Measurements from ENCODE around the gene ODF2L. TPM values are rescaled to one million over a fixed set of nuclear protein-coding genes. Genes with fewer than 3 reads are reported as not detected.

ODF2L gene, protein sequence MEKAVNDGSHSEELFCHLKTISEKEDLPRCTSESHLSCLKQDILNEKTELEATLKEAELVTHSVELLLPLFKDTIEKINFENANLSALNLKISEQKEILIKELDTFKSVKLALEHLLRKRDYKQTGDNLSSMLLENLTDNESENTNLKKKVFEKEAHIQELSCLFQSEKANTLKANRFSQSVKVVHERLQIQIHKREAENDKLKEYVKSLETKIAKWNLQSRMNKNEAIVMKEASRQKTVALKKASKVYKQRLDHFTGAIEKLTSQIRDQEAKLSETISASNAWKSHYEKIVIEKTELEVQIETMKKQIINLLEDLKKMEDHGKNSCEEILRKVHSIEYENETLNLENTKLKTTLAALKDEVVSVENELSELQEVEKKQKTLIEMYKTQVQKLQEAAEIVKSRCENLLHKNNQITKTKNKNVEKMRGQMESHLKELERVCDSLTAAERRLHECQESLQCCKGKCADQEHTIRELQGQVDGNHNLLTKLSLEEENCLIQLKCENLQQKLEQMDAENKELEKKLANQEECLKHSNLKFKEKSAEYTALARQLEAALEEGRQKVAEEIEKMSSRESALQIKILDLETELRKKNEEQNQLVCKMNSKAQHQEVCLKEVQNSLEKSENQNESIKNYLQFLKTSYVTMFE
- total RNA-seq: 10 to 100 TPM in 3 of 4 donors, 1 to 10 TPM in 1; 9.9 to 17.1 (median 12.4) TPM
- polyA plus RNA-seq: 12.8 TPM
- long read RNA-seq, donor 1, partial matches to known transcripts: 2 of 9 reads
- long read RNA-seq, donor 1, other reads (novel, unspliced or antisense): 4 of 9 reads
- long read RNA-seq, donor 2, partial matches to known transcripts: 0 of 2 reads
- long read RNA-seq, donor 2, other reads (novel, unspliced or antisense): 0 of 2 reads
- long read RNA-seq, donor 3, partial matches to known transcripts: 13 of 18 reads
- long read RNA-seq, donor 3, other reads (novel, unspliced or antisense): 1 of 18 reads
- long read RNA-seq, donor 4, partial matches to known transcripts: 2 of 8 reads
- long read RNA-seq, donor 4, other reads (novel, unspliced or antisense): 5 of 8 reads

DNA sequence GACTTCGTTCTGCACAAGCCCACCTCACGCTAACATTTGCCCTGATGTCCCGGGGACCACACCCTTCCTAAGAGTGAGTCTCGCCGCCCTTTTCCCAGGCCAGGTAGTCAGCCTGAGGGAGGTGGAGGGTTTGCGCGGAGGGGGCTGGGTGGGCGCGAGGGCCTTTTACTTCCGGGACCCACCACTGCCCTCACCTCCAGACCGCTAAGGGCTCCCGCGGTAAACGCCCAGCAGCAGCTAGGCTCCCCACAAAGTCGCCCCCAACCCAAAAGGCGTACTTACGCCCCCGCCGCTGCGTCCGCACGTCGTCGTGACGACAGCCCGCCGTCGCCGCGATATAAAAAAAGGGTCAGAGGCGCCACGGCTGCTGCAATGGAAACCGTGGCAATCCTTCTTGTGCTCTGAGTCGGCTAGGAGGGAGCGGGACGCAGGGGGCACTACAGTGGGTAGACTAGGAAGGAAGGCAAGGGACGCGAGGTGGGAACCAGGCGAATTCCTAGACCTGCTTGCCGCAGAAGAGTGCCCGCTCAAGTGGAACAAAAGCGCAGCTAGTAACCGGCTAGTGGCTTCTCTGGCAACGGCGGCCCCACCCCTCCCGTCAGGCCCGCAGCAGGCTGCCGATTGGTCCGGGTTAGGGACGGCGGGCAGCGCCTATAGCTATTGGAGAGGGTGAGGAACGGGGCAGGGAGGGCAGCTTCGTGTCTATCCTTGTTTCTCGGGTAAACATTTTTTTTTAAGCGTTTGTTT is at the start of gene ODF2L:
TSS of gene ODF2L (minus strand) at position 573 of the 747 bp plus-strand sequence. CDS start 9,296 bp downstream, outside the sequence.
- ATAC-seq: peak; percentile 100
- intact Hi-C loops (cut with DNase I): no loop called here

DNA sequence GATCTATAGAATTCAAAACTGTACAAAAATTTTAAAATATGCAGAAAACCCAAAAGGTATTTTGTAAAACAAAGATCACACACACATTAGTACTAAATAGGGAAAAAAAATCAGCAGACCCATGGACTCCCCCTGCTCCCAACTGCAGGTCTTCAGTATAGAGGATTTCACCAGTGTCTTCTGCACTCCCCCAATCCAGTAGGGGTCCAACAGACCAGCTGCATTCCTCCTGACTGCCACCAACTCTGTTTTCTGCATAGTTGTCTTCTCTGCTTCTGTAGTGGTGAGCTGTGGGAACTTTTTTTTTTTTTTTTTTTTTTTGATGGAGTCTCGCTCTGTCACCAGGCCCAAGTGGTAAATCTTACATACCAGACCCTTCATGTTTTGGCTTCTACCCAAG is 49.8 kb upstream of the ODF2L start:
- H3K4me1 ChIP-seq (ENCODE audit: control insufficient read depth, insufficient read depth, low read length): no peaks in the 10 kb centered on the region
- H3K9me3 ChIP-seq (ENCODE audit: control insufficient read depth, low read length): no peaks in the 10 kb centered on the region
- no peak overlapping the region for H3K4me3 ChIP-seq (ENCODE audit: low read length)
- intact Hi-C loops (cut with DNase I): no loop called here
- DNase-seq (no peak), ATAC-seq (no peak)
- 74% methylated on average over 1 of the region's 1 CpG for WGBS
- H3K27ac ChIP-seq (ENCODE audit: low read length): no peak overlapping the region
- no peaks in the 10 kb centered on the region for H3K27me3 ChIP-seq (ENCODE audit: control insufficient read depth, insufficient read depth)

More for the DNA sequence above, at the start of gene ODF2L:
- Histone ChIP-seq H3K4me1 (ENCODE audit: control insufficient read depth, insufficient read depth, low read length) (no peaks in the 10 kb centered on the region), H3K27me3 (ENCODE audit: control insufficient read depth, insufficient read depth) (no peaks in the 10 kb centered on the region), H3K27ac (ENCODE audit: low read length) (peak within 1 kb of the TSS; percentile 75), H3K4me3 (ENCODE audit: low read length) (peak within 1 kb of the TSS; percentile 72), H3K9me3 (ENCODE audit: control insufficient read depth, low read length) (no peaks in the 10 kb centered on the region)
- peak; percentile 90 to 97 (median 95) for DNase-seq
- under 1% methylated on average over 56 of the region's 56 CpGs for WGBS

DNA sequence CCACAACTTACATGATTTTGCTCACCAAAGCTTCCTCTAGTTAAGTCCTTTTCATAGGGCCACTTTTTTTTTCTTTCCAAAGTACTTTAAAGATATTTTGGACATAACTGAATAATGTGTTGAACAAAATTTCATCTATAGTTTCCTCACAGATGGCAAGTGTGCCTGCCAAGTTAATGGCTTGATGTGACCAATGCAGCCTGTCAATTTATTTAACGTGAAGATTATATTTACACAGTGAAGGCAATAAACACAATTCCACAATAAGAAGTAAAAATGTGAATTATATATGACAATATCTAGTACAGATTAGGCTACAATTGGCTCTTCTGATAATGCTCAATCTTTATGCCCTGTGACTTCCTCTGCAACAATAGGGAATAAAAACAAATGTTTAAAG is 45.9 kb upstream of the ODF2L start:
- Histone ChIP-seq H3K9me3 (ENCODE audit: control insufficient read depth, low read length) (no peaks in the 10 kb centered on the region), H3K27me3 (ENCODE audit: control insufficient read depth, insufficient read depth) (no peaks in the 10 kb centered on the region), H3K4me1 (ENCODE audit: control insufficient read depth, insufficient read depth, low read length) (no peaks in the 10 kb centered on the region), H3K27ac (ENCODE audit: low read length) (no peak overlapping the region), H3K4me3 (ENCODE audit: low read length) (no peak overlapping the region)
- DNase-seq (no peak), ATAC-seq (no peak)
- 68% methylated on average over 1 of the region's 1 CpG for WGBS
- intact Hi-C loops (cut with DNase I): no loop called here

DNA sequence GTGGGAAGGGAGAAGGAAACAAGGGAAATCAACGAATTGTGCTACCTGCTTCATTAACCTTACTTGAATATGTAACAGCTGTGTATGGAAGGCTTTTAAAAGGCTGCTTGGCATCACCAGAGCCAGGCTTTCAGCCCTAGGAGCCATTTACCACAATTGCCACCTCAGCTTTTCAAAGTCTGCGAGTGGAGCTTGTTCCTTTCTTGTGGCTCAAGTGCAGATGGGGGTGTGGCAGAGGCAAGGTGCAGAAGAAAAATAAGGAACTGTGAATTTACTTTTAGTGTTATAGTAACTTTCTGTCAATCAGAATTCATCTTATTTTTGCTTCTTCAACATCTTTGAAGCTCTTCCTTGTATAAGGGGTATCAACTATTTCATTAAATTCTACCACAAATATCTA is 45.5 kb upstream of the ODF2L start:
- ATAC-seq (no peak), DNase-seq (no peak)
- Histone ChIP-seq H3K9me3 (ENCODE audit: control insufficient read depth, low read length) (no peaks in the 10 kb centered on the region), H3K4me1 (ENCODE audit: control insufficient read depth, insufficient read depth, low read length) (no peaks in the 10 kb centered on the region), H3K27me3 (ENCODE audit: control insufficient read depth, insufficient read depth) (no peaks in the 10 kb centered on the region), H3K4me3 (ENCODE audit: low read length) (no peak overlapping the region), H3K27ac (ENCODE audit: low read length) (no peak overlapping the region)
- intact Hi-C loops (cut with DNase I): no loop called here
- WGBS: 75% methylated on average over 2 of the region's 2 CpGs

DNA sequence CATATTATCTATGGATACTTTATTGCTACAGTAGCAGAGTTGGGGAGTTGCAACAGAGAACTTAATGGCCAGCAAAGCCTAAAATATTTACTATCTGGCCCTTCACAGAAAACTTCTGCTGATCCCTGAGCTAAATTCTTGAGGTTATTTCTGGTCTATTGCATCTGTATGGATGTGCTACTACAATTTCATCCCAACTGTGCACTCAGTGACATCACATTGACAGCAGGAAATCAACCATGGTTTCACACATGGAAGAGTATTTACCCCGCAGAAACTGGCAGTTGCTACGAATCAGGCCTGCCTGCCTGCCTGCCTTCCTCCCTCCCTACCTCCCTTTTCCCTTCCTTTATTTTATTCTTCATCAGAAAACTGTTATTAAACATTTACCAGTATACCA is 39.9 kb upstream of the ODF2L start:
- Histone ChIP-seq H3K4me1 (ENCODE audit: control insufficient read depth, insufficient read depth, low read length) (no peaks in the 10 kb centered on the region), H3K27me3 (ENCODE audit: control insufficient read depth, insufficient read depth) (no peaks in the 10 kb centered on the region), H3K4me3 (ENCODE audit: low read length) (no peak overlapping the region), H3K27ac (ENCODE audit: low read length) (no peak overlapping the region), H3K9me3 (ENCODE audit: control insufficient read depth, low read length) (no peaks in the 10 kb centered on the region)
- intact Hi-C loops (cut with DNase I): no loop called here
- ATAC-seq (no peak), DNase-seq (no peak)
- 61% methylated on average over 2 of the region's 2 CpGs for WGBS

DNA sequence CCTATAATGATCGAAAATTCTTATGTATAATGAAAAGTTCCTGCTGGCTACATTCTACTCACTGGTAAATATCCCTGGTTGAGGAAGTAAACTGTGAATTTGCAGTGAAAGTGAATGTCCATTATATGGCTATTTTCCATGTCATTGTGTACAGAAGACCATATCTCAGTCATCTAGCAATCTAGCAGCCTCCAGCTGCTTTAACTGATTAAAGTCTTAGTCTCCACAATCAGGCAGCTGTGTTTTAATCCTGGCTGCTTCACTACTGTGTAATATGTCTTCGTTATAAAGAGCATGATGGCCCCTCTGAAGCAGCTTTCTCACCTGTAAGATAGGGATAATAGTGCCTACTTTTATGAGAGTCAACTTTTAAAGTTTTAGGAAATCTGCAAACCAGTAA is 39.2 kb upstream of the ODF2L start:
- intact Hi-C loops (cut with DNase I): no loop called here
- H3K4me1 ChIP-seq (ENCODE audit: control insufficient read depth, insufficient read depth, low read length): no peaks in the 10 kb centered on the region
- H3K27me3 ChIP-seq (ENCODE audit: control insufficient read depth, insufficient read depth): no peaks in the 10 kb centered on the region
- no peaks in the 10 kb centered on the region for H3K9me3 ChIP-seq (ENCODE audit: control insufficient read depth, low read length)
- no peak overlapping the region for H3K27ac ChIP-seq (ENCODE audit: low read length)
- DNase-seq (no peak), ATAC-seq (no peak)
- WGBS: 67% methylated on average over 2 of the region's 2 CpGs
- H3K4me3 ChIP-seq (ENCODE audit: low read length): no peak overlapping the region

DNA sequence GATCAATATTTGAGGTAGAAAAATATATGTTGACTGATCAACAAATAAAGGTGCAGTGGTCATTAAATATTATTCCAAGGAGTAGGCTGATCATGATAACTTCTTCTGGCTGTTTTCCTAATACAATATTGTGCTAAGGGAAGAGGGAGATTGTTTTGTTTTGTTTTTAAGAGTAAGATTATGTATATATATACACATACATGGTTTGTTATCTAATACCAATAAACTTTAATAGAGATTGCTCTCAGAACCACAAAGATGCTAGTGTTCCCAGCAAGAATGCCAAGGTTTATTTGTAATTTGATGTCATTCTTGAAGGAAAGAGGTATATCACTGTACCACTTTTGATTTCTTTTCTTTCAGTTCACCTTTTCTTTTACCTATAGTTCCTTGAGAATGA is 37.9 kb upstream of the ODF2L start:
- H3K27ac ChIP-seq (ENCODE audit: low read length): no peak overlapping the region
- no peak for ATAC-seq
- H3K4me3 ChIP-seq (ENCODE audit: low read length): no peak overlapping the region
- DNase-seq: no peak
- no peaks in the 10 kb centered on the region for H3K4me1 ChIP-seq (ENCODE audit: control insufficient read depth, insufficient read depth, low read length)
- intact Hi-C loops (cut with DNase I): no loop called here
- H3K9me3 ChIP-seq (ENCODE audit: control insufficient read depth, low read length): no peaks in the 10 kb centered on the region
- H3K27me3 ChIP-seq (ENCODE audit: control insufficient read depth, insufficient read depth): no peaks in the 10 kb centered on the region

DNA sequence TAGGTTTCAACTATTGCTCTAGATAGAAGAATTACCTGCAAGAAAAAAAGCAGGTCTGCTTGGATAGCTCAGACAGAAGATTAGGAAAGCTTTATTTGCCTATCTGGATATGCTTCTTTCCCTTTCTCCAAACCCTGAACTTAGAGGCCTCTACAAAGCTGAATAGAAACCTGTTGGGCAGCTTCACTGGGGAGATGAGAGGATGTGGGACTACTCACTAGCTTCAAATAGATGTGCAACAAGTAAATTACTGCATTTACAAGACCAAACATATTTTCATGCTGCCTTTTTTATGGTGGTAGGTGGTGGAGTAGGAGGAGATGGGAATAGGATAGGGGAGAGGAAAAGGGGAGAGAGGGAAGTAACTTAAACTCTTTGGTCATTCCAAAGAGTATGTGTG is 34.3 kb upstream of the ODF2L start:
- no peak overlapping the region for H3K4me3 ChIP-seq (ENCODE audit: low read length)
- no peaks in the 10 kb centered on the region for H3K27me3 ChIP-seq (ENCODE audit: control insufficient read depth, insufficient read depth)
- H3K27ac ChIP-seq (ENCODE audit: low read length): peak overlapping the region; percentile 53
- H3K9me3 ChIP-seq (ENCODE audit: control insufficient read depth, low read length): no peaks in the 10 kb centered on the region
- ATAC-seq (no peak), DNase-seq (no peak)
- H3K4me1 ChIP-seq (ENCODE audit: control insufficient read depth, insufficient read depth, low read length): no peaks in the 10 kb centered on the region
- intact Hi-C loops (cut with DNase I): no loop called here

DNA sequence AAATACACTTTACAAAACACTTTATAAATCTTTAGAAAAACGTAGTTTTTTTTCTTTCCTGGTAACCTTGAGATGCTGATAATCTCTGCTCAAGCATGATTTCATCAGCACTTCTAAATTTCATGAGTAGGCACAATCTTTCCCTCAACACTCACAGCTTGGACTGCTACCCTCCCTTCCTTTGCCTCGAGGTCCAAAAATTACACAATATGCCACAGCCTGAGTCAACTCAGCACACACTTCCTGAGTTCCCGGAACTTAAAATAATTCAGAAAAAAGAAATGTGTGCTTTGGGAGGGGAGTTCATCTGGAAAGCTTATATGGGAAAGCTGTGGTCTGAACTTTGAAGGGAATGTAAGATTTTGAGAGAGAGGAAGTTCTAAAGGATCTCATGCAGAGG is 33.7 kb upstream of the ODF2L start:
- Histone ChIP-seq H3K27me3 (ENCODE audit: control insufficient read depth, insufficient read depth) (no peaks in the 10 kb centered on the region), H3K9me3 (ENCODE audit: control insufficient read depth, low read length) (no peaks in the 10 kb centered on the region), H3K27ac (ENCODE audit: low read length) (no peak overlapping the region), H3K4me1 (ENCODE audit: control insufficient read depth, insufficient read depth, low read length) (no peaks in the 10 kb centered on the region), H3K4me3 (ENCODE audit: low read length) (no peak overlapping the region)
- WGBS: 12% methylated on average over 3 of the region's 3 CpGs
- DNase-seq: peak in 2 of 3 donors; percentile 30 to 47
- intact Hi-C loops (cut with DNase I): no loop called here
- ATAC-seq: peak; percentile 99 to 100

DNA sequence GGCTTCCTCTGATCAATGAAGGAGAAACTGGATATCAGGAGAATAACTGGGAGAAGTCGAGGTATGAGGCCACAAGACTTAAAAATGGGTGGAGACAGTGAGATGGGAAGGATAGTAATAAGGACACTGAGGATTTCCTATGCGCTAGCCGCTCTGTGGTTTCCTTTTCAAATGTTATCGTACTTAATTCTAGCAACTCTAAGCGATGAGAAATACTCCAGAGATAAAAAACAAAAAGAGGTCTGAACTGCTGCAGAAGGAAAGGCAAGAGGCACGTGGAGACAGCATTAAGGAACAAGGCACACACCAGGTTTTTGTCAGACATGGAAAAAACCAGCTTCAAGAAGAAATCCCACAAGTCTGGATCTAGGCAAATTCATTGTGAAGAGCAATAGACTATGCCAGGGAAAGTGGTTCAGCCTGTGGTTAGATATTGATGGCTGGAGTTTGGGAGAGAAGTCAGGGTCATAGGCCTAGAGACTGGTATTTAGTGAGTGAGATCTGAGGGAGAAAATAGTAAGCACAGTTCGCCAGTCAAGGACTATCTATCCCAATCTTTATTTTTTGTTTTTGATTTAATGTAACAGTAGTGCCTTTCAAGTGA is 33.1 kb upstream of the ODF2L start:
- intact Hi-C loops (cut with DNase I): no loop called here
- no peaks in the 10 kb centered on the region for H3K4me1 ChIP-seq (ENCODE audit: control insufficient read depth, insufficient read depth, low read length)
- 69% methylated on average over 7 of the region's 7 CpGs for WGBS
- ATAC-seq (peak; percentile 7 to 22), DNase-seq (no peak)
- no peak overlapping the region for H3K4me3 ChIP-seq (ENCODE audit: low read length)
- H3K9me3 ChIP-seq (ENCODE audit: control insufficient read depth, low read length): no peaks in the 10 kb centered on the region
- no peaks in the 10 kb centered on the region for H3K27me3 ChIP-seq (ENCODE audit: control insufficient read depth, insufficient read depth)
- no peak overlapping the region for H3K27ac ChIP-seq (ENCODE audit: low read length)
